ENCODE measurements around the gene ZNF236. TPM values are rescaled to one million over a fixed set of nuclear protein-coding genes. Genes with fewer than 3 reads are reported as not detected.

Gene ZNF236
- total and polyA plus RNA-seq, 2 donors (not counting 1 experiment from before 2014, with no cell fraction given), result 8.9 to 39.5 TPM

- no peak for ATAC-seq (ENCODE audit: low read depth)
- Histone ChIP-seq H3K79me2 (ENCODE audit: control insufficient read depth, insufficient read depth, low read length) (no peaks in the 10 kb centered on the region), H3K27ac (ENCODE audit: low read length in 2 of 2) (no peak overlapping the region), H2AFZ (ENCODE audit: insufficient read depth, low read depth, low read length, poor library complexity, severe bottlenecking) (no peak overlapping the region), H4K20me1 (ENCODE audit: control insufficient read depth, insufficient read depth, low read length, poor library complexity, severe bottlenecking) (no peaks in the 10 kb centered on the region), H3K9ac (ENCODE audit: low read length) (no peak overlapping the region), H3K27me3 (replicated peaks in 1 of 4; ENCODE audit: control extremely low read depth in 1 of 4, control insufficient read depth in 3 of 4, insufficient read depth in 4 of 4, low read length in 3 of 4) (no peaks in the 10 kb centered on the region), H3K4me2 (replicated peaks; ENCODE audit: low read depth, low read length, poor library complexity, severe bottlenecking) (no peak overlapping the region), H3K4me3 (ENCODE audit: control extremely low read depth in 1 of 5, extremely low read depth in 1 of 5, insufficient read depth in 1 of 5, low read depth in 2 of 5, low read length in 4 of 5) (no peak overlapping the region), H3K4me1 (ENCODE audit: control insufficient read depth in 2 of 2, insufficient read depth in 2 of 2, low read length in 2 of 2) (peaks cover 20 to 21% of the 10 kb centered on the region in 2 donors), H3K36me3 (replicated peaks in 1 of 2; ENCODE audit: control extremely low read depth in 1 of 2, control insufficient read depth in 1 of 2, extremely low read depth in 1 of 2, insufficient read depth in 2 of 2, low read length in 1 of 2) (peaks cover 0 to 9% of the 10 kb centered on the region in 2 experiments), H3K9me3 (ENCODE audit: control extremely low read depth in 1 of 3, control insufficient read depth in 2 of 3, insufficient read depth in 1 of 3, low read length in 2 of 3) (no peaks in the 10 kb centered on the region)
- H3K27me3 Mint-ChIP-seq, result no peaks in the 10 kb centered on the region
- peak overlapping the region; percentile 28 for H3K27ac Mint-ChIP-seq
- intact Hi-C loops (cut with micrococcal nuclease), result no loop called here
- 92% methylated on average over 7 of the region's 13 CpGs for whole genome bisulfite sequencing (ENCODE audit: insufficient coverage)
- H3K4me3 Mint-ChIP-seq, result no peak overlapping the region
- peaks cover 30% of the 10 kb centered on the region for H3K4me1 Mint-ChIP-seq
- ChIA-PET POLR2A (no interaction called here), CTCF (interaction anchor here (13.3 to 15.9 kb wide), 2 partner anchors 7 to 8 kb away, joined by 287 read pairs; no protein-coding TSS in a partner anchor)
- TF ChIP-seq CTCF (IDR thresholded peaks at IDR 0.05) (no peak), EZH2 (IDR thresholded peaks at IDR 0.05; ENCODE audit: borderline replicate concordance, insufficient read depth, low read depth, low read length, poor library complexity, severe bottlenecking) (no peak)
- DNase-seq, result no peak
- no peaks in the 10 kb centered on the region for H3K9me3 Mint-ChIP-seq (ENCODE audit: insufficient read depth)
These were observed 150.6 kb downstream of the ZNF236 start for GRCh38 chr18:76972846-76973519.

- Histone ChIP-seq H3K4me1 (ENCODE audit: control insufficient read depth in 2 of 2, insufficient read depth in 2 of 2, low read length in 2 of 2) (peaks cover 25 to 28% of the 10 kb centered on the region in 2 donors), H3K36me3 (replicated peaks in 1 of 2; ENCODE audit: control extremely low read depth in 1 of 2, control insufficient read depth in 1 of 2, extremely low read depth in 1 of 2, insufficient read depth in 2 of 2, low read length in 1 of 2) (peaks cover 0 to 8% of the 10 kb centered on the region in 2 experiments), H3K79me2 (ENCODE audit: control insufficient read depth, insufficient read depth, low read length) (no peaks in the 10 kb centered on the region), H3K4me3 (ENCODE audit: control extremely low read depth in 1 of 5, extremely low read depth in 1 of 5, insufficient read depth in 1 of 5, low read depth in 2 of 5, low read length in 4 of 5) (no peak overlapping the region), H3K27ac (ENCODE audit: low read length in 2 of 2) (no peak overlapping the region), H2AFZ (ENCODE audit: insufficient read depth, low read depth, low read length, poor library complexity, severe bottlenecking) (no peak overlapping the region), H3K9me3 (ENCODE audit: control extremely low read depth in 1 of 3, control insufficient read depth in 2 of 3, insufficient read depth in 1 of 3, low read length in 2 of 3) (no peaks in the 10 kb centered on the region), H3K4me2 (replicated peaks; ENCODE audit: low read depth, low read length, poor library complexity, severe bottlenecking) (no peak overlapping the region), H3K9ac (ENCODE audit: low read length) (no peak overlapping the region), H3K27me3 (replicated peaks in 1 of 4; ENCODE audit: control extremely low read depth in 1 of 4, control insufficient read depth in 3 of 4, insufficient read depth in 4 of 4, low read length in 3 of 4) (no peaks in the 10 kb centered on the region), H4K20me1 (ENCODE audit: control insufficient read depth, insufficient read depth, low read length, poor library complexity, severe bottlenecking) (no peaks in the 10 kb centered on the region)
- Mint-ChIP-seq H3K4me3 (no peak overlapping the region), H3K27ac (no peak overlapping the region), H3K27me3 (no peaks in the 10 kb centered on the region), H3K9me3 (ENCODE audit: insufficient read depth) (no peaks in the 10 kb centered on the region), H3K4me1 (peaks cover 37% of the 10 kb centered on the region)
- TF ChIP-seq EZH2 (IDR thresholded peaks at IDR 0.05; ENCODE audit: borderline replicate concordance, insufficient read depth, low read depth, low read length, poor library complexity, severe bottlenecking) (no peak), CTCF (IDR thresholded peaks at IDR 0.05) (no peak)
- intact Hi-C loops (cut with micrococcal nuclease), result no loop called here
- ATAC-seq (ENCODE audit: low read depth) (no peak), DNase-seq (no peak)
- POLR2A ChIA-PET, result no interaction called here
- WGBS (ENCODE audit: insufficient coverage), result 97% methylated on average over 20 of the region's 20 CpGs
- CTCF ChIA-PET, result interaction anchor here (0.6 to 13.3 kb wide), 2 partner anchors 9 kb away, joined by 3 to 287 read pairs; no protein-coding TSS in a partner anchor
These were observed 151.3 kb downstream of the ZNF236 start for GRCh38 chr18:76973520-76974266.
